ENCODE measurements around the gene BAZ1B. TPM values are rescaled to one million over a fixed set of nuclear protein-coding genes. Genes with fewer than 3 reads are reported as not detected.
A peak's percentile ranks its signal among the peaks of the same experiment; 100 is the strongest.
"Not testable (repeated sequence)": the region's sequence is repeated elsewhere in the genome, so short reads cannot be mapped to it uniquely, and the experiment has no call there.

BAZ1B gene
- total RNA-seq, 4 donors from 2014 or later = 31.2 to 47.0 (median 42.0) TPM

DNA sequence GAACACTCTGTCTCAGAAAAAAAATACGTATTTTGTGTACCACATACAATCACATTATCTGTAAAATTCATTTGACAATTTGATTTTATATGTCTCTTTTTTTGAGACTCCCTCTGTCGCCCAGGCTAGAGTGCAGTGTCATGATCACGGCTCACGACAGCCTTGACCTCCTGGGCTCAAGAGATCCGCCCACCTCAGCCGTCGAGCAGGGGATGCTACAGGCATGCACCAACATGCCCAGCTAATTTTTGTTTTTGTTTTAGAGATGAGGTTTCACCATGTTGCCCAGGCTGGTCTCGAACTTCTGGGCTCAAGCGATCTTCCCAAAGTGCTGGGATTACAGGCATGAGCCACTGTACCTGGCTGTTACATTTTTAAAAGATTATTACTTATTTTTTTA, 11.6 kb upstream of the BAZ1B start:
- intact Hi-C loops (cut with DNase I; ENCODE audit: low total_unique reads) = no loop called here
- no peak for ATAC-seq
- Histone ChIP-seq H3K4me3 (no peak overlapping the region), H3K36me3 (peaks cover 0 to 40% of the 10 kb centered on the region in 2 donors), H3K9me3 (no peaks in the 10 kb centered on the region), H3K27ac (no peak overlapping the region), H3K27me3 (no peaks in the 10 kb centered on the region), H3K4me1 (no peaks in the 10 kb centered on the region)
- in situ Hi-C loops (cut with MboI; ENCODE audit: low sequenced_read_pairs in 4 of 4) = no loop called here
- no peak for DNase-seq
- TF ChIP-seq CTCF (IDR thresholded peaks at IDR 0.05 in 4 of 5, conservative IDR thresholded peaks at IDR 0.05 in 1 of 5) (no peak), POLR2A (IDR thresholded peaks at IDR 0.05) (no peak)

GRCh38 chr7:73532224-73532623, 10.1 kb upstream of the BAZ1B start:
- in situ Hi-C loops (cut with MboI; ENCODE audit: low sequenced_read_pairs in 4 of 4) = no loop called here
- Histone ChIP-seq H3K36me3 (peaks cover 0 to 24% of the 10 kb centered on the region in 2 donors), H3K27ac (no peak overlapping the region), H3K4me3 (no peak overlapping the region), H3K4me1 (no peaks in the 10 kb centered on the region), H3K9me3 (no peaks in the 10 kb centered on the region), H3K27me3 (no peaks in the 10 kb centered on the region)
- TF ChIP-seq POLR2A (IDR thresholded peaks at IDR 0.05) = no peak
- no peak for TF ChIP-seq CTCF (IDR thresholded peaks at IDR 0.05 in 4 of 5, conservative IDR thresholded peaks at IDR 0.05 in 1 of 5)
- ATAC-seq (no peak), DNase-seq (no peak)
- intact Hi-C loops (cut with DNase I; ENCODE audit: low total_unique reads) = no loop called here

DNA sequence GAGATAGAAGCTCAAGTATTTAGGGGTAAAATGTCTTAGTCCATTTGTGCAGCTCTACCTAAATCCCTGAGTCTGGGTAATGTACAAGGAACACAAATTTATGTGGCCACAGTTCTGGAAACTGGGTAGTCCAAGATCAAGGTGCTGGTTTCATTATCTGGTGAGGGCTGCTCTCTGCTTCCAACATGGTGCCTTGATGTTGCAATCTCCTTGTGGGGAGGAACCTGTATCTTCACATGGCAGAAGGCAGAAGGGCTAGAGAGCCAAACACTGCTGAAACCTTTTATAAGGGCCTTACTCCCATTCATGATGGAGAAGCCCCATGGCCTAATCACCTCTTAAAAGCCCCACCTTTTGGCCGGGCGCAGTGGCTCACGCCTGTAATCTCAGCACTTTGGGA, 8.7 kb upstream of the BAZ1B start:
- ATAC-seq = no peak
- Histone ChIP-seq H3K4me1 (no peaks in the 10 kb centered on the region), H3K27ac (no peak overlapping the region), H3K27me3 (no peaks in the 10 kb centered on the region), H3K9me3 (no peaks in the 10 kb centered on the region), H3K4me3 (no peak overlapping the region), H3K36me3 (peaks cover 0 to 10% of the 10 kb centered on the region in 2 donors)
- in situ Hi-C loops (cut with MboI; ENCODE audit: low sequenced_read_pairs in 4 of 4) (no loop called here), intact Hi-C loops (cut with DNase I; ENCODE audit: low total_unique reads) (no loop called here)
- no peak for TF ChIP-seq CTCF (IDR thresholded peaks at IDR 0.05 in 4 of 5, conservative IDR thresholded peaks at IDR 0.05 in 1 of 5)
- TF ChIP-seq POLR2A (IDR thresholded peaks at IDR 0.05) = no peak
- DNase-seq = no peak

- no peaks in the 10 kb centered on the region for H3K27me3 ChIP-seq
- peak overlapping the region in 1 of 4 donors; percentile 18 for H3K27ac ChIP-seq
- TF ChIP-seq POLR2A (IDR thresholded peaks at IDR 0.05) = no peak
- TF ChIP-seq CTCF (IDR thresholded peaks at IDR 0.05 in 4 of 5, conservative IDR thresholded peaks at IDR 0.05 in 1 of 5) = no peak
- in situ Hi-C loops (cut with MboI; ENCODE audit: low sequenced_read_pairs in 4 of 4) = no loop called here
- ATAC-seq = no peak
- H3K4me1 ChIP-seq = peaks cover 0 to 6% of the 10 kb centered on the region in 2 donors
- H3K4me3 ChIP-seq = no peak overlapping the region
- intact Hi-C loops (cut with DNase I; ENCODE audit: low total_unique reads) = no loop called here
- no peak for DNase-seq
- no peaks in the 10 kb centered on the region for H3K36me3 ChIP-seq
- no peaks in the 10 kb centered on the region for H3K9me3 ChIP-seq
Measured at GRCh38 chr7:73526896-73527821, 5.1 kb upstream of the BAZ1B start.

GRCh38 chr7:73526158-73526494, 4.0 kb upstream of the BAZ1B start:
- in situ Hi-C loops (cut with MboI; ENCODE audit: low sequenced_read_pairs in 4 of 4); ATAC-seq; H3K4me3 ChIP-seq; H3K9me3 ChIP-seq; DNase-seq; intact Hi-C loops (cut with DNase I; ENCODE audit: low total_unique reads); H3K4me1 ChIP-seq; H3K36me3 ChIP-seq; H3K27ac ChIP-seq; H3K27me3 ChIP-seq: not testable (repeated sequence)
